ENCODE data around the gene GRB7.

DNA sequence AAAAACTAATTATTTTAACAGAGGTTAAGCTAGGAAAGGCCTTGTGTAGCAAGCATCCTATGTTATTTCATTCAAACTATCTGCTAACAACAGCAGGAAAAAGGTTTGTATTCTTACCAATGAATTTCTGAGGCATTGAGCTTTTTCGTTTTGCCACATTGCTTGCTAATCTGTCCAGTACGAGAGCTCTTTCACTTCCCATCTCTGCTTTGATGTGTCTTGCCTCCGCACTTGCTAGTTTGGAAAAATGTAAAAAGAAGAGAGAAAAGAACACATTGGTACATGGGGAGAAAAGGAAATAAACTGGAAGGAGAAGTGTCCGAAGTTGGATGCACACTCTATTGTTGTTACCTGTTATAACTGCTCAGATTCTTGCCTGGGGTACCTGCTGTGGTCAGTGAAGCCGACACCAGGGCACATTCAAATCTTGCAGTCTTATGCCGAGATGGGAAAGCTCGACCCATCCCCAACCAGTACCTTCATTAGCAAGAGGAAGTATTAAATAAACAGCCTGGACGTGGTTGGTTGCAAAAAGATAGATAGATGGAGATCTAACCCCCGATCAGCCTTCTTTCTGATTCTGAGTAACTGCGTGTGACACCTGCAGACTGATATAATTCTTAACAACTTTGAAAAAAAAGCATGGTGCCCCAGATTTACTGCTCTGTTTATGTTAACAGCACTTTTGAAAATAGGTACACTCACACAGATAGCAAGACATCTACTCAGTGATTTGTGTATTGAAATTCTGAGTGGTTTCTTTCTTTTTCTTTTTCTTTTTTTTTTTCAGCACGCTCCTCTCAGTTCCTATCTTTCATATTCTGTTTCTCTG, 40.0 kb downstream of the GRB7 start:
- TF ChIP-seq POLR2A (IDR thresholded peaks at IDR 0.05) (no peak), CTCF (IDR thresholded peaks at IDR 0.05) (no peak)
